ENCODE results near the gene CNOT6.

The CNOT6 gene

GRCh38 chr5:180586204-180586603, 92.0 kb downstream of the CNOT6 start:
- Histone ChIP-seq H3K4me3 (ENCODE audit: low read length) (no peak overlapping the region), H3K27me3 (ENCODE audit: low read depth, low read length) (no peaks in the 10 kb centered on the region), H3K9ac (ENCODE audit: low read length) (no peak overlapping the region), H3K9me3 (ENCODE audit: insufficient read depth, low read length) (no peaks in the 10 kb centered on the region), H4K20me1 (ENCODE audit: insufficient read depth, low read length) (no peaks in the 10 kb centered on the region), H3K36me3 (replicated peaks; ENCODE audit: low read depth, low read length) (no peaks in the 10 kb centered on the region), H3K27ac (ENCODE audit: low read length) (no peak overlapping the region), H2AFZ (ENCODE audit: low read depth, low read length) (no peak overlapping the region), H3K4me2 (ENCODE audit: low read length) (no peak overlapping the region), H3K79me2 (ENCODE audit: low read length) (no peaks in the 10 kb centered on the region), H3K4me1 (ENCODE audit: low read length) (no peaks in the 10 kb centered on the region)
- TF ChIP-seq CTCF (IDR thresholded peaks at IDR 0.05; ENCODE audit: low read depth, low read length) = no peak
- TF ChIP-seq EZH2phosphoT487 (IDR thresholded peaks at IDR 0.05; ENCODE audit: low read depth) = no peak

- TF ChIP-seq CTCF (IDR thresholded peaks at IDR 0.05; ENCODE audit: low read depth, low read length) = no peak
- TF ChIP-seq EZH2phosphoT487 (IDR thresholded peaks at IDR 0.05; ENCODE audit: low read depth) = no peak
- H3K27me3 ChIP-seq (ENCODE audit: low read depth, low read length) = no peaks in the 10 kb centered on the region
Observed at GRCh38 chr5:180586870-180587269, 92.7 kb downstream of the CNOT6 start.

GRCh38 chr5:180589771-180590542, 95.8 kb downstream of the CNOT6 start:
- Histone ChIP-seq H4K20me1 (ENCODE audit: insufficient read depth, low read length) (no peaks in the 10 kb centered on the region), H2AFZ (ENCODE audit: low read depth, low read length) (no peak overlapping the region), H3K36me3 (replicated peaks; ENCODE audit: low read depth, low read length) (no peaks in the 10 kb centered on the region), H3K79me2 (ENCODE audit: low read length) (no peaks in the 10 kb centered on the region), H3K9me3 (ENCODE audit: insufficient read depth, low read length) (no peaks in the 10 kb centered on the region), H3K4me2 (ENCODE audit: low read length) (no peak overlapping the region), H3K9ac (ENCODE audit: low read length) (no peak overlapping the region), H3K27me3 (ENCODE audit: low read depth, low read length) (no peaks in the 10 kb centered on the region), H3K4me3 (ENCODE audit: low read length) (no peak overlapping the region), H3K4me1 (ENCODE audit: low read length) (no peaks in the 10 kb centered on the region), H3K27ac (ENCODE audit: low read length) (no peak overlapping the region)
- TF ChIP-seq CTCF (IDR thresholded peaks at IDR 0.05; ENCODE audit: low read depth, low read length) (no peak), EZH2phosphoT487 (IDR thresholded peaks at IDR 0.05; ENCODE audit: low read depth) (no peak)

More at GRCh38 chr5:180586870-180587269, 92.7 kb downstream of the CNOT6 start:
- H3K36me3 ChIP-seq (replicated peaks; ENCODE audit: low read depth, low read length) = no peaks in the 10 kb centered on the region
- H3K9me3 ChIP-seq (ENCODE audit: insufficient read depth, low read length) = no peaks in the 10 kb centered on the region
- no peaks in the 10 kb centered on the region for H3K79me2 ChIP-seq (ENCODE audit: low read length)
- no peaks in the 10 kb centered on the region for H4K20me1 ChIP-seq (ENCODE audit: insufficient read depth, low read length)
- no peaks in the 10 kb centered on the region for H3K4me1 ChIP-seq (ENCODE audit: low read length)
- H3K27ac ChIP-seq (ENCODE audit: low read length) = no peak overlapping the region
- H2AFZ ChIP-seq (ENCODE audit: low read depth, low read length) = no peak overlapping the region
- H3K4me3 ChIP-seq (ENCODE audit: low read length) = no peak overlapping the region
- H3K9ac ChIP-seq (ENCODE audit: low read length) = no peak overlapping the region
- H3K4me2 ChIP-seq (ENCODE audit: low read length) = no peak overlapping the region

GRCh38 chr5:180590543-180591310, 96.5 kb downstream of the CNOT6 start:
- Histone ChIP-seq H3K27ac (ENCODE audit: low read length) (no peak overlapping the region), H3K79me2 (ENCODE audit: low read length) (no peaks in the 10 kb centered on the region), H3K4me1 (ENCODE audit: low read length) (no peaks in the 10 kb centered on the region), H3K27me3 (ENCODE audit: low read depth, low read length) (no peaks in the 10 kb centered on the region), H3K9me3 (ENCODE audit: insufficient read depth, low read length) (no peaks in the 10 kb centered on the region), H2AFZ (ENCODE audit: low read depth, low read length) (no peak overlapping the region), H3K4me2 (ENCODE audit: low read length) (no peak overlapping the region), H3K4me3 (ENCODE audit: low read length) (no peak overlapping the region), H4K20me1 (ENCODE audit: insufficient read depth, low read length) (no peaks in the 10 kb centered on the region), H3K9ac (ENCODE audit: low read length) (no peak overlapping the region), H3K36me3 (replicated peaks; ENCODE audit: low read depth, low read length) (no peaks in the 10 kb centered on the region)
- TF ChIP-seq EZH2phosphoT487 (IDR thresholded peaks at IDR 0.05; ENCODE audit: low read depth) = no peak
- no peak for TF ChIP-seq CTCF (IDR thresholded peaks at IDR 0.05; ENCODE audit: low read depth, low read length)
